ENCODE results near the gene TRIM42. TPM values are rescaled to one million over a fixed set of nuclear protein-coding genes. Genes with fewer than 3 reads are reported as not detected.

The TRIM42 gene
- total and polyA plus RNA-seq, 9 of the 15 experiments (the other 6 are each of a cell fraction or from before 2014, with no cell fraction given) = not detected

DNA sequence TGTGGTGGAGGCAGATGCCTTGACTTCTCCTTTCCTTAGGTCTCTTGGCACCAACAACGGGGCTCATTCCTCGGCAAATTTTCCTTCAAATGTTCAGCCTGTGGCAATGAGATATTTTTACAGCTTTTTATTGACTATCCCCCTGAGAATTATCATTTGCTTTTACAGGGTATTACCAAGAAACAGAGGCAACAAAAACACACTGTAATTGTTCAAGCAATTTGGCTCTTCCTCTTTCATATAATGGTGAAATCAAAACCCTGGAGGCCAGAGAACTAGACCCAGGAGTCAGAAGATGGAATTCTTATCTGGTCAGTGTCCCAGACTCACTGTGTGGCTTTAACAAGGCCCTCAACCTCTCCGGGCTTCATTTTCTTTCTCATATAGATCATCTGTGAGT, 40.1 kb downstream of the TRIM42 start (continued):
- TF ChIP-seq, protein P1, sequence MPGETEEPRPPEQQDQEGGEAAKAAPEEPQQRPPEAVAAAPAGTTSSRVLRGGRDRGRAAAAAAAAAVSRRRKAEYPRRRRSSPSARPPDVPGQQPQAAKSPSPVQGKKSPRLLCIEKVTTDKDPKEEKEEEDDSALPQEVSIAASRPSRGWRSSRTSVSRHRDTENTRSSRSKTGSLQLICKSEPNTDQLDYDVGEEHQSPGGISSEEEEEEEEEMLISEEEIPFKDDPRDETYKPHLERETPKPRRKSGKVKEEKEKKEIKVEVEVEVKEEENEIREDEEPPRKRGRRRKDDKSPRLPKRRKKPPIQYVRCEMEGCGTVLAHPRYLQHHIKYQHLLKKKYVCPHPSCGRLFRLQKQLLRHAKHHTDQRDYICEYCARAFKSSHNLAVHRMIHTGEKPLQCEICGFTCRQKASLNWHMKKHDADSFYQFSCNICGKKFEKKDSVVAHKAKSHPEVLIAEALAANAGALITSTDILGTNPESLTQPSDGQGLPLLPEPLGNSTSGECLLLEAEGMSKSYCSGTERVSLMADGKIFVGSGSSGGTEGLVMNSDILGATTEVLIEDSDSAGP (CRISPR knock-in tag; IDR thresholded peaks at IDR 0.05) = no peak
- TF ChIP-seq GTF2A2 (tag; IDR thresholded peaks at IDR 0.05) (no peak), GATAD2A (IDR thresholded peaks at IDR 0.05) (no peak), PRPF4 (IDR thresholded peaks at IDR 0.05; ENCODE audit: insufficient read depth, low read depth, low read length, poor library complexity, severe bottlenecking) (no peak), DMBX1 (CRISPR knock-in tag; IDR thresholded peaks at IDR 0.05; ENCODE audit: borderline replicate concordance) (no peak), MAFK (IDR thresholded peaks at IDR 0.05; ENCODE audit: low read length) (no peak), ASH1L (IDR thresholded peaks at IDR 0.05; ENCODE audit: borderline replicate concordance, low read depth, partially characterized antibody) (no peak), NCOA2 (IDR thresholded peaks at IDR 0.05; ENCODE audit: partially characterized antibody in 2 of 2) (no peak)
- TF ChIP-seq, protein P2, sequence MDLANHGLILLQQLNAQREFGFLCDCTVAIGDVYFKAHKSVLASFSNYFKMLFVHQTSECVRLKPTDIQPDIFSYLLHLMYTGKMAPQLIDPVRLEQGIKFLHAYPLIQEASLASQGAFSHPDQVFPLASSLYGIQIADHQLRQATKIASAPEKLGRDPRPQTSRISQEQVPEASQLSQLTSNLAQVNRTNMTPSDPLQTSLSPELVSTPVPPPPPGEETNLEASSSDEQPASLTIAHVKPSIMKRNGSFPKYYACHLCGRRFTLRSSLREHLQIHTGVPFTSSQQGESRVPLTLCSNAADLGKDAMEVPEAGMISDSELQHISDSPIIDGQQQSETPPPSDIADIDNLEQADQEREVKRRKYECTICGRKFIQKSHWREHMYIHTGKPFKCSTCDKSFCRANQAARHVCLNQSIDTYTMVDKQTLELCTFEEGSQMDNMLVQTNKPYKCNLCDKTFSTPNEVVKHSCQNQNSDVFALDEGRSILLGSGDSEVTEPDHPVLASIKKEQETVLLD (IDR thresholded peaks at IDR 0.05) = no peak

Data from K562 (cell line).